ENCODE measurements around the gene KCNT2.
"Not testable (repeated sequence)": the region's sequence is repeated elsewhere in the genome, so short reads cannot be mapped to it uniquely, and the experiment has no call there.

KCNT2 gene

GRCh38 chr1:196302420-196302819, 305.8 kb downstream of the KCNT2 start:
- no peaks in the 10 kb centered on the region for H3K36me3 ChIP-seq (ENCODE audit: control insufficient read depth, low read depth, low read length)
- H3K4me1 ChIP-seq (ENCODE audit: control insufficient read depth, low read depth, low read length): peaks cover 41% of the 10 kb centered on the region
- H3K9me3 ChIP-seq (ENCODE audit: control insufficient read depth, low read depth, low read length): no peaks in the 10 kb centered on the region
- H3K27ac ChIP-seq (ENCODE audit: low read length): no peak overlapping the region
- H3K27me3 ChIP-seq (ENCODE audit: control insufficient read depth, insufficient read depth, low read length): no peaks in the 10 kb centered on the region
- no peak overlapping the region for H3K4me3 ChIP-seq (ENCODE audit: low read length)
- H3K9ac ChIP-seq (ENCODE audit: low read length): no peak overlapping the region

DNA sequence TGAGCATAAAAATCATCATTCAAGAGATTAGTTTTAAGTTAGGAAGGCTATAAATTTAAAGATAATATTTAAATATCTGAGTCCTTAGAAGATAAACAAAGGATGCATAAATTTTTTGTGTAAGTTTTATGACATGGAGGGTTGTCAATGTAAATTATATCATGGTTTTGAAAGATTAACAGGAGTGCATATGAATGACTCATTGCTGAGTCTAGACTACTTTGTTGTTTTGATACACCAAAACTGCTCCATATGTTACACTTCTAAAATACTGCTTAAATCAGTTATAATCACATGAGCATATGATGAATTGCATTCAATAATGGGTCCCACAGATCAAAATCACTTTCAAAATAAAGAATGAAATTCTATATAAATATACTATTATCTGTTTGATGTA, 312.5 kb downstream of the KCNT2 start:
- H3K27ac ChIP-seq (ENCODE audit: low read length): no peak overlapping the region
- no peaks in the 10 kb centered on the region for H3K4me1 ChIP-seq (ENCODE audit: control insufficient read depth, low read depth, low read length)
- H3K9ac ChIP-seq (ENCODE audit: low read length): no peak overlapping the region
- H3K4me3 ChIP-seq (ENCODE audit: low read length): no peak overlapping the region
- H3K9me3 ChIP-seq (ENCODE audit: control insufficient read depth, low read depth, low read length): no peaks in the 10 kb centered on the region
- no peaks in the 10 kb centered on the region for H3K27me3 ChIP-seq (ENCODE audit: control insufficient read depth, insufficient read depth, low read length)
- H3K36me3 ChIP-seq (ENCODE audit: control insufficient read depth, low read depth, low read length): no peaks in the 10 kb centered on the region

DNA sequence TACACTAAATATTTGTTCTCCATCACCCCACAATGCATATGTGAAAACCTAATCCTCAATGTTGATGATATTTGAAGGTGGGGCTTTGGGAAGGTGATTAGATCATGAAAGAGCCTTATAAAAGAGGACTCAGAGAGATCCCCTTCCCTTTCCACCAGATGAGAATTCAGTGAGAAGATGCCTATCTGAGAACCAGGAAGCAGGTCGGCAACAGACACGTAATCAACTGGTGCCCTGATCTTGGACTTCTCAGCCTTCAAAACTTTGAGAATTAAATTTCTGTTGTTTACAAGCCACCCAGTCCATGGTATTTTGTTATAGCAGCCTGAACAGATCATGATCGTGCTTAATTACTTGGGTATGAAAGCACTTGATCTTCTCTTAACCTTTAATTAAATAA, 329.4 kb downstream of the KCNT2 start:
- Histone ChIP-seq H3K36me3 (ENCODE audit: control insufficient read depth, low read depth, low read length) (peaks cover 10% of the 10 kb centered on the region), H3K27ac (ENCODE audit: low read length) (no peak overlapping the region), H3K4me3 (ENCODE audit: low read length) (no peak overlapping the region), H3K4me1 (ENCODE audit: control insufficient read depth, low read depth, low read length) (no peaks in the 10 kb centered on the region), H3K27me3 (ENCODE audit: control insufficient read depth, insufficient read depth, low read length) (no peaks in the 10 kb centered on the region), H3K9me3 (ENCODE audit: control insufficient read depth, low read depth, low read length) (no peaks in the 10 kb centered on the region), H3K9ac (ENCODE audit: low read length) (no peak overlapping the region)

- H3K9me3 ChIP-seq (ENCODE audit: control insufficient read depth, low read depth, low read length): no peaks in the 10 kb centered on the region
- no peak overlapping the region for H3K27ac ChIP-seq (ENCODE audit: low read length)
- no peaks in the 10 kb centered on the region for H3K4me1 ChIP-seq (ENCODE audit: control insufficient read depth, low read depth, low read length)
Observed at GRCh38 chr1:196277860-196278259, 330.4 kb downstream of the KCNT2 start.

DNA sequence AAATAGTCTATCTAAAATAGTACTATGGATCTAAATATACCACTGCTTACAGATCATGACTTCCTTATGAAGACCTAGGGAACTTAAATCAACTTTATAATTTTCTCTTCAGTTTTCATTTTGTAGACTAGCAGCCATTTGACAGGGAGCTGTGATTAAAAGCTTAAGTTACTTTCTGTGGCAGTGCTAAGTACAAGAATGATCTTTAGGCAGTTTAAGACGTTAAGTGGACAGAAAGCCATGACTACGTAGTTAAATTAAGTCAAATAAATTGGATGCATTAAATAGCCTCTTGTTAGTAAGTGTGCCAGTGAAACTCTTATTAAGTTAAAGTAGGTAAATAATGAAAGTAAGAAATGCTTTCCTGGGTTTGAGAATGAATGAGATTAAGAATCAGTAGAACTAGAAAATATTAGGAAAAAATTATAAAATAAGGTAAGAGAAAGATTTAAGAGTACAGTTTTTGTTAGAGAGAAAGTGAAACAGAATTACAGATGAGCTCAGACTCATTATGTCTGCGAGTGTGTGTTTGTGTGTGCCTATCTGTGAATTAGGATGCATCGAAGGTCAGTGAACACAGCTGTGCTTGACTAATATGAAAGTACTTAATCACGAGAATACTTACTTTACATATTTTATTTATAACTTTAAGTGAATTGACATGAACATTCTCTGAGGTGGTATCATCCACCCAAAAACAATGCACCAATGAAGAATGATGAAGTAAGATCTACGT, 336.9 kb downstream of the KCNT2 start:
- Histone ChIP-seq H3K9me3 (ENCODE audit: control insufficient read depth, low read depth, low read length) (no peaks in the 10 kb centered on the region), H3K4me3 (ENCODE audit: low read length) (no peak overlapping the region), H3K27ac (ENCODE audit: low read length) (no peak overlapping the region), H3K36me3 (ENCODE audit: control insufficient read depth, low read depth, low read length) (peaks cover 4% of the 10 kb centered on the region), H3K4me1 (ENCODE audit: control insufficient read depth, low read depth, low read length) (peaks cover 5% of the 10 kb centered on the region), H3K9ac (ENCODE audit: low read length) (no peak overlapping the region), H3K27me3 (ENCODE audit: control insufficient read depth, insufficient read depth, low read length) (no peaks in the 10 kb centered on the region)

More at GRCh38 chr1:196277860-196278259, 330.4 kb downstream of the KCNT2 start:
- peaks cover 10% of the 10 kb centered on the region for H3K36me3 ChIP-seq (ENCODE audit: control insufficient read depth, low read depth, low read length)
- H3K27me3 ChIP-seq (ENCODE audit: control insufficient read depth, insufficient read depth, low read length): no peaks in the 10 kb centered on the region
- no peak overlapping the region for H3K4me3 ChIP-seq (ENCODE audit: low read length)
- no peak overlapping the region for H3K9ac ChIP-seq (ENCODE audit: low read length)

- not testable (repeated sequence) for H3K9me3 ChIP-seq (ENCODE audit: control insufficient read depth, low read depth, low read length); H3K9ac ChIP-seq (ENCODE audit: low read length); H3K4me1 ChIP-seq (ENCODE audit: control insufficient read depth, low read depth, low read length); H3K27ac ChIP-seq (ENCODE audit: low read length); H3K36me3 ChIP-seq (ENCODE audit: control insufficient read depth, low read depth, low read length); H3K4me3 ChIP-seq (ENCODE audit: low read length); H3K27me3 ChIP-seq (ENCODE audit: control insufficient read depth, insufficient read depth, low read length)
Observed at GRCh38 chr1:196263086-196263485, 345.2 kb downstream of the KCNT2 start.

DNA sequence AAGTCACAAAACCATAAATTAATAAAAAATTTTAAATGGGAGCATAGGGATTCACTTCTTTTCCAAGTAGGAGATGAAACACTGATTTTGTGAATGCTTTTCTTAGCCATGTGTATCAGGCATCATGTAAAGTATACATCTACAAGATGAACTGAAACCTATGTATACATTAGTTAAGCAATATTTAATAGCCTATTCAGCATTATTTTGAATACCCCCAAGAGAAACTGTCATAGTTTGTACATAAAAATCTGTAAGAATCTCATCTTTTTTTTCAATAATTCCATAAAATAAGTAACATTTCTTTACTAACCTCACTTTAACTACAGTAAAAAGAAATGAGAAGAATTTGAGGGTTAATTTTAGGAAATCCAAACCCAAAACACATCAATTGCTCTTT, 348.0 kb downstream of the KCNT2 start:
- H3K9ac ChIP-seq (ENCODE audit: low read length): no peak overlapping the region
- H3K4me3 ChIP-seq (ENCODE audit: low read length): no peak overlapping the region
- H3K27me3 ChIP-seq (ENCODE audit: control insufficient read depth, insufficient read depth, low read length): no peaks in the 10 kb centered on the region
- H3K27ac ChIP-seq (ENCODE audit: low read length): no peak overlapping the region
- H3K9me3 ChIP-seq (ENCODE audit: control insufficient read depth, low read depth, low read length): no peaks in the 10 kb centered on the region
- H3K4me1 ChIP-seq (ENCODE audit: control insufficient read depth, low read depth, low read length): no peaks in the 10 kb centered on the region
- no peaks in the 10 kb centered on the region for H3K36me3 ChIP-seq (ENCODE audit: control insufficient read depth, low read depth, low read length)

DNA sequence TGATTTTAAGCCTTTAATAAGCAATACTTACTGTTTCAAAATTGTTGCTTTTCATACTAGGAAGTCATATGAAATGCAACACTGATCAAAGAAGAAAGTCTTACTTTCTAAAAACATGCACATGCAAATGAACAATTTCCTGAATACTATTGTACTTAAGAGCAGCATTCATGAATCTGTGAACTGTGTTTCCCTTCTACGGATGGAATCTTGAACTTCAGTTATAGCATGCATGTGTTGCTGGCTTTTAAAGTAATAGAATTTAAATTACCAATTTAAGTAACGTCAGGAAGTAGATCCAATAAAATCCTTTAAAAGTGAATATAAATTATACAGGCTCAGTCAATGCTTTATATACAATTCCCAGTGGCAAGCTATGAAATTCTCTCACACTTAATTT, 348.9 kb downstream of the KCNT2 start:
- Histone ChIP-seq H3K4me1 (ENCODE audit: control insufficient read depth, low read depth, low read length) (no peaks in the 10 kb centered on the region), H3K36me3 (ENCODE audit: control insufficient read depth, low read depth, low read length) (no peaks in the 10 kb centered on the region), H3K4me3 (ENCODE audit: low read length) (no peak overlapping the region), H3K9me3 (ENCODE audit: control insufficient read depth, low read depth, low read length) (no peaks in the 10 kb centered on the region), H3K9ac (ENCODE audit: low read length) (no peak overlapping the region), H3K27ac (ENCODE audit: low read length) (no peak overlapping the region), H3K27me3 (ENCODE audit: control insufficient read depth, insufficient read depth, low read length) (no peaks in the 10 kb centered on the region)

- Histone ChIP-seq H3K27ac (ENCODE audit: low read length) (no peak overlapping the region), H3K36me3 (ENCODE audit: control insufficient read depth, low read depth, low read length) (no peaks in the 10 kb centered on the region), H3K4me3 (ENCODE audit: low read length) (no peak overlapping the region), H3K9ac (ENCODE audit: low read length) (no peak overlapping the region), H3K27me3 (ENCODE audit: control insufficient read depth, insufficient read depth, low read length) (no peaks in the 10 kb centered on the region), H3K9me3 (ENCODE audit: control insufficient read depth, low read depth, low read length) (no peaks in the 10 kb centered on the region), H3K4me1 (ENCODE audit: control insufficient read depth, low read depth, low read length) (no peaks in the 10 kb centered on the region)
Observed at GRCh38 chr1:196255762-196256161, 352.5 kb downstream of the KCNT2 start.

GRCh38 chr1:196229546-196229945, 378.7 kb downstream of the KCNT2 start:
- Histone ChIP-seq H3K9ac (ENCODE audit: low read length) (no peak overlapping the region), H3K36me3 (ENCODE audit: control insufficient read depth, low read depth, low read length) (no peaks in the 10 kb centered on the region), H3K27ac (ENCODE audit: low read length) (no peak overlapping the region), H3K4me3 (ENCODE audit: low read length) (no peak overlapping the region), H3K27me3 (ENCODE audit: control insufficient read depth, insufficient read depth, low read length) (no peaks in the 10 kb centered on the region), H3K4me1 (ENCODE audit: control insufficient read depth, low read depth, low read length) (no peaks in the 10 kb centered on the region), H3K9me3 (ENCODE audit: control insufficient read depth, low read depth, low read length) (no peaks in the 10 kb centered on the region)

DNA sequence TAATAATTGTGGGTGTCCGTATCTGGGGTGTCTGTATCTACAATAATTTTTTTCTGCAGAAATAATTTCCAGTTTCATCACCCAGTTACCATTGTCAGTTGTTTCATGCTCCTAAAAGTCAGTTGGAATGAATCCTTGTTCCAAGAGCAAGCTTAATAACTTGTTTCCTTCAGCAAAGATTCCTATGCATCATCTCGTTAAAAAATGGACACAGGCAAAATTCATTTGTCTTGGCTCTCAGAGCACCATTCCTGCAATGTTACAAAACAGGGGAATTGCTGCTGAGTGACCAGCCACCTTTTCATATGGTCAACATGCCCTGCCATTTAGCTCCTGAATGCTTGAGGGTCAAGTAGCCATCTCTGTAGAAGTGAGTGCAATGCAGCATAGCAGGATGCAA, 393.4 kb downstream of the KCNT2 start:
- Histone ChIP-seq H3K4me3 (ENCODE audit: low read length) (no peak overlapping the region), H3K27ac (ENCODE audit: low read length) (no peak overlapping the region), H3K9ac (ENCODE audit: low read length) (no peak overlapping the region), H3K9me3 (ENCODE audit: control insufficient read depth, low read depth, low read length) (no peaks in the 10 kb centered on the region), H3K36me3 (ENCODE audit: control insufficient read depth, low read depth, low read length) (no peaks in the 10 kb centered on the region), H3K4me1 (ENCODE audit: control insufficient read depth, low read depth, low read length) (peaks cover 3% of the 10 kb centered on the region), H3K27me3 (ENCODE audit: control insufficient read depth, insufficient read depth, low read length) (no peaks in the 10 kb centered on the region)

GRCh38 chr1:196209983-196210382, 398.3 kb downstream of the KCNT2 start:
- Histone ChIP-seq H3K4me1 (ENCODE audit: control insufficient read depth, low read depth, low read length) (no peaks in the 10 kb centered on the region), H3K27ac (ENCODE audit: low read length) (no peak overlapping the region), H3K9me3 (ENCODE audit: control insufficient read depth, low read depth, low read length) (no peaks in the 10 kb centered on the region), H3K36me3 (ENCODE audit: control insufficient read depth, low read depth, low read length) (no peaks in the 10 kb centered on the region), H3K27me3 (ENCODE audit: control insufficient read depth, insufficient read depth, low read length) (no peaks in the 10 kb centered on the region), H3K9ac (ENCODE audit: low read length) (no peak overlapping the region), H3K4me3 (ENCODE audit: low read length) (no peak overlapping the region)
